NCI-H2196 treated with DMSO at 0.1 percent for 48 hours (cell line): Measurements from ENCODE around the gene APBA1.

Source experiments
- DNase-seq: peaks from one replicate; lab custom pipeline; 2025; ENCODE audit not compliant: unreplicated experiment; lab: John Stamatoyannopoulos, UW

Gene APBA1

DNA sequence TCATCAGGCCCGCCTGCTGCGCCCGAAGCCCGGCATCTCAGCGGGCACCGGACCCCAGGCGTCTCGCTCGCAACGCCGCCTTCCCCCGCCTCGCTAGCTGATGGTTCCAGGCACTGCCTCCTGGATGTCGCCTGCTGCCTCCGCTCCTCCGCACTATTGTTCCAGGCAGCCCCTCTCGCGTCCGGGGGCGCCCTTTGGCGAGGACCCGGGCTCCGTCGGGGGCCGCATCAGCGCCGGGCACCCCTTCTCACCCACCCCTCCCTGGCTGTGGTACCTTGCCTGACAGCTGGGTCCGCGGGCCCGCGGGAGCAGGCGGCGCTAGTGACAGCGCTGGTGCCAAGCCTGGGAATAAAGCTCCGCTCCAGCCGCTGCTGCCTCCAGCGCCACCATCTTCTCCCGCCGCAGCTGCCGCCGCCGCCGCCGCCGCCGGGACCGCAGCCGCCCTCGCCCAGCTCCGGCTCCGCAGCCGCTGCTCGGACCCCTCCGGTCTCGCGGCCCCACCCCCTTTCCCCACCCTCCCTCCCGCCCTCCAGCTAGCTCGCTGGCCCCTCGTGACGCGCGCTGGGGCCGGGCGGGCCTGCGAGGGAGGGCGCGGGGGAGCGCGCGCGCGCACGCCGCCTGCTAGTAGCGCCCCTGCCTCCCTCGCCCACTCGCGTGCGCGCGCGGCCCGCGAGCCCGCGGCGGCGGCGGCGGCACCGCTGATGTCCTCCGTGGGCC, at the start of gene APBA1:
APBA1 (minus strand) TSS at position 493 of the 717 bp plus-strand sequence.
- DNase-seq = peak; percentile 38

- no peak for DNase-seq
These were observed 47.8 kb upstream of the APBA1 start for GRCh38 chr9:69719983-69720382.

GRCh38 chr9:69719367-69719766, 47.2 kb upstream of the APBA1 start:
- no peak for DNase-seq

- DNase-seq = no peak
These were observed 46.0 kb upstream of the APBA1 start for GRCh38 chr9:69718218-69718617.

DNA sequence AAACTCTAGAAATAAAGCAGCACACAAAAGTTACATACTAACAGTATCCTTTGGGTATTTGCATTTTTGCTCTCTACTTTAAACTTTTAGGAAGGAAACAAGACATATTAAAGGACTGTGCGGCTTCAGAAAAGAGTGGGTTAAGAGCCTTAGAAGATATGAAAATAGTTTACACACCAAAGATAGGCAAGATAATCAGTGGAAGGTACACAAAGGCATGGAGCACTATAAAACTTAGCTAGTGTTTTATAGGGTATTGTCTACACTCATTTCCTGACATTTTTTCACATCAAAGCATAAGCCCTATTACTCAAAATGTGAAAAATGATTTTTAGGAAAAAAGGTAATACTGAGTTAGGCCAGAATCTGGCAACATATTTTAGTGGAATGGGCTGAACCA, 43.7 kb upstream of the APBA1 start:
- no peak for DNase-seq

GRCh38 chr9:69715096-69715495, 42.9 kb upstream of the APBA1 start:
- DNase-seq = no peak

DNA sequence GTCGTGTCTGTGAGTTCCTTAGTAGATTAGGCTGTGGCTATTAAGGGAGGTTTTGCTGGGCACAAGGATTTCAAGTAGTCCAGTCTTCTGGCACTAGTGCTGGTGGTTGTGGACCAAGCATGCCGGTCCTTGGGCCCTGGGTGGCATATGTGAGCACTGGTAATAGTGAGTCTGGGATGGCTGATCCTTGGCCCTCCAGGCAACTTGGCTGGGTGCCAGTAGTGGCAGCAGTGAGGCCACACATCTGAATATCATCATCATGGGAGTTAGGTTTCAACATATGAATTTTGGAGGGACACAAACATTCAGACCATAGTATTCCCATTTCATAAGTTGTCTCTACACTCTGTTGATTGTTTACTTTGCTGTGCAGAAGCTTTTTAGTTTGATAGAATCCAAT, 25.3 kb upstream of the APBA1 start:
- DNase-seq = no peak

GRCh38 chr9:69696802-69697201, 24.6 kb upstream of the APBA1 start:
- no peak for DNase-seq

GRCh38 chr9:69689991-69690538, 17.9 kb upstream of the APBA1 start:
- DNase-seq = no peak

DNA sequence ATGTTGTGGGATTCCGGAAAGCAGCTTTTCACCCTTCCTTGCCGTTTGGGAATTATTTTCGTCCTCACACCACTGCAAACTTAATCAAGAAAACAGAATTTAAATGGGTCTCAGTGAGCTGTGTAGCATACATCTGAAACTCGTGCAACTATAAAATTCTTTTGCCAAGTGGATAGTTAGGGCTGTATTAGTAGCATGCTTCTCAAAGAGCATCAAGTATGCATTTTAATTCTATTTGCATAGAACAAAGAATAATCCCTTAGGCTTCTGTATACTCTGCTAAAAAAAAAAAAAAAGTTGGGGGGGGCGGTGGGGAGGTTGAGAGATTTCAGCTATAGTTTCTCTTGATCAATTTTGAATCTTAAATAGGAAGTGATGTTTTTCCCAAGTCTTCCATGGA, 11.8 kb upstream of the APBA1 start:
- no peak for DNase-seq

GRCh38 chr9:69678843-69679538, 6.8 kb upstream of the APBA1 start:
- no peak for DNase-seq

DNA sequence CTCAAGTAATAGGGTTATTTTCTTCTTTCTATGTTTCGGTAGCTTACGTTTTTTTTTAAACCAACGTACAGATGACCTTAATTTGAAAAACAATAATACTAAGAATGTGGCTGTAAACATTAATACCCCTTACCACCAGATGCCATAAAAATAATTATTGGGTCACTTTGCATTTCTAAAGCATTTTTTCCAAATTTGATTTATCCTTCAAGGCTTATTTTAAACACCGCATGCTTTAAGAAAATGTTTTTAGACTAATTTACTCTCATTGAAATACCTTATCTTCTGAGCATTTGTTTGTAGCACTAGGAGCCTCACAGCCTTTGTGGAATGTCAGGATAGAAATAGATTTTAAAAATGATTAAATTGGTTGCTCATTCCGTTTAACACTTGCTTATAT, 5.8 kb upstream of the APBA1 start:
- no peak for DNase-seq

DNA sequence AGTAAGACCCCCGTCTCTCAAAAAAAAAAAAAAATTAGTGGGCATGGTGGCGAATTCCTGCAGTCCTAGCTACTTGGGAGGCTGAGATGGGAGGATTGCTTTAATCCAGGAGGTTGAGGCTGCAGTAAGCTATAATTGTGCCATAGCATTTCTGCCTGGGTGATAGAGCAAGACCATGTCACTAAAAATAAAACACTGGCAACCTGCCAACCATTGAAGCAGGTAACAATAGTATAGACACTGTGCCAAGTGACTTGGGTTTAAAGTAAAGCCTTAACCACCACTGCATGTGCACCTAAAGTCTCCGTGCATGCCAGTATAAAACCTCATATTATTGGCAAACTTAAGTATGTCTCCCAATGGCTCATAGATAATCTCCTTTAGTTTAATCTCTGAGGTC, 3.4 kb upstream of the APBA1 start:
- no peak for DNase-seq

- DNase-seq = no peak
These were observed 2.7 kb upstream of the APBA1 start for GRCh38 chr9:69674716-69675438.

GRCh38 chr9:69674112-69674685, 2.0 kb upstream of the APBA1 start:
- no peak for DNase-seq

DNA sequence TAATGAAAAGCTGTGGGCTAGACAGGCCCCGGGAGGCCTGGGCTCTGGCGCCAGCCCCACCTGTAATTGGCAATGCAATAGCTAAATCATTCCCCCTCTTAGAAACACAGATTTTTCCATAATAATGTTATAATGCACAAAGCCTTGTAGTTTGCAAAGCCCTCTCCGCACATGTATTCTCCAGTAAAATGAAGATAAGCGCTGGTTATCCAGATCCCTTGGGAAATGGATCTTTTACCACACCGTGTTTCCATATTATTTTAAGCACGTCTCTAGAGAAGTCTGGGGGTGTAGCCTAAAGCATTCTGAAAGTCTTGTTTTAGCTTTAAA, 1.1 kb upstream of the APBA1 start:
- DNase-seq = no peak

GRCh38 chr9:69672596-69673310, 582 bp upstream of the APBA1 start:
- peak; percentile 57 for DNase-seq

GRCh38 chr9:69671311-69671878, 776 bp downstream of the APBA1 start:
- DNase-seq = no peak

- no peak for DNase-seq
These were observed 4.9 kb downstream of the APBA1 start for GRCh38 chr9:69667306-69667705.

DNA sequence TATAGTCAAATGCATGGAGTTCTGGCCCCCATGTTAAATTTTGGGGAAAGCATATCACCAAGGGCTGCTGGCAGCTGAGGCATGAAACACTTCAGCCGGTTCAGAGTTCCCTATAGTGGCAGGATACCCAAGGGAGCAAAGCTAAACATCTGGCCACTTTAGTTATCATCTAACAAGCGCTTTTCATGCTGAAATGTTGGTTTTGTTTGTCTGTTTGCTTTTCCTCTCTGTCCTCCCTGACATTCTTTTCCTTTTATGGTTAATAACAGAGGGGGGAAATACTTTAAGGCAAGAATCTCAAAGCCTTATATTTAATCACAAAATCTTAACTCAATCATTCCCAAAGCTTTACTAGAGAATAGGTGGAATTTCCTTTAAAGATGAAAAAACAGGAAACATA, 11.9 kb downstream of the APBA1 start:
- DNase-seq = no peak
